ENCODE results near the gene ARHGAP26. TPM values are rescaled to one million over a fixed set of nuclear protein-coding genes. Genes with fewer than 3 reads are reported as not detected.
A peak's percentile ranks its signal among the peaks of the same experiment; 100 is the strongest.

ARHGAP26 gene
- total and polyA plus RNA-seq, 2 of the 4 experiments (the other 2 are of a cell fraction): 0.54 to 0.56 TPM

- H3K56ac ChIP-seq (ENCODE audit: extremely low read depth, insufficient read depth, low read length): no peak overlapping the region
- H2BK20ac ChIP-seq (ENCODE audit: low read depth, low read length): no peak overlapping the region
- H4K20me1 ChIP-seq (ENCODE audit: insufficient read depth, low read length): no peaks in the 10 kb centered on the region
- H4K91ac ChIP-seq (ENCODE audit: insufficient read depth, low read depth, low read length): no peak overlapping the region
- H3K27me3 ChIP-seq (ENCODE audit: control insufficient read depth, insufficient read depth, low read length): no peaks in the 10 kb centered on the region
- POLR2A ChIA-PET (ENCODE audit: unreplicated experiment): no interaction called here
- H3K9me3 ChIP-seq (ENCODE audit: control insufficient read depth, insufficient read depth, low read length): no peaks in the 10 kb centered on the region
- no CpG with 5 or more reads among the region's 3 CpGs for WGBS, 2 experiments (ENCODE audit: extremely low coverage in 2 of 2, insufficient read length in 1 of 2)
- no peak overlapping the region for H2AK9ac ChIP-seq (replicated peaks; ENCODE audit: low read depth, low read length, poor library complexity)
- no peak overlapping the region for H3K27ac ChIP-seq (ENCODE audit: insufficient read depth, low read length)
- no peaks in the 10 kb centered on the region for H3K36me3 ChIP-seq (ENCODE audit: control insufficient read depth, insufficient read depth, low read length)
- H3K23ac ChIP-seq (ENCODE audit: low read depth, low read length): no peak overlapping the region
- H3K18ac ChIP-seq (ENCODE audit: low read depth, low read length): no peak overlapping the region
- ATAC-seq (ENCODE audit: low read depth) (no peak), DNase-seq (no peak)
- no peaks in the 10 kb centered on the region for H3K79me1 ChIP-seq (ENCODE audit: low read depth in 1 of 2, low read length in 2 of 2)
- peaks cover 4% of the 10 kb centered on the region for H3K4me1 ChIP-seq (ENCODE audit: control insufficient read depth, insufficient read depth, low read length)
- no peak overlapping the region for H2BK5ac ChIP-seq (ENCODE audit: low read depth, low read length, poor library complexity, severe bottlenecking)
- H4K5ac ChIP-seq (ENCODE audit: low read depth, low read length): no peak overlapping the region
- CTCF ChIA-PET: interaction anchor here (1.0 kb wide), 1 partner anchor 11 kb away, joined by 3 read pairs; no protein-coding TSS in a partner anchor
- in situ Hi-C loops (cut with MboI; ENCODE audit: low sequenced_read_pairs): no loop called here
- H3K4me2 ChIP-seq (ENCODE audit: low read depth, low read length): no peak overlapping the region
- H2BK120ac ChIP-seq (ENCODE audit: low read depth, low read length): no peak overlapping the region
- intact Hi-C loops (cut with micrococcal nuclease): no loop called here
- no peak overlapping the region for H2AK5ac ChIP-seq (ENCODE audit: low read depth, low read length)
- peaks cover 5% of the 10 kb centered on the region for H3K9me1 ChIP-seq (ENCODE audit: insufficient read depth, low read length)
- 0 out of 3 replicates have a peak overlapping the region, but pooled peaks have one; percentile 63 for H2BK15ac ChIP-seq (ENCODE audit: low read depth, low read length)
- H3K14ac ChIP-seq (replicated peaks; ENCODE audit: low read depth, low read length): no peak overlapping the region
- BruUV-seq (replicated peaks): no TSS peak
- no peak overlapping the region for H3K9ac ChIP-seq (ENCODE audit: low read depth, low read length)
- TF ChIP-seq ELK1 (IDR thresholded peaks at IDR 0.05; ENCODE audit: borderline replicate concordance, low read depth, low read length) (no peak), RFX5 (IDR thresholded peaks at IDR 0.05; ENCODE audit: low read depth, low read length) (no peak), NFE2L2 (IDR thresholded peaks at IDR 0.05; ENCODE audit: low read depth, low read length) (no peak), SMC3 (IDR thresholded peaks at IDR 0.05; ENCODE audit: low read depth, low read length) (no peak), POLR2A (IDR thresholded peaks at IDR 0.05; ENCODE audit: low read depth, low read length) (no peak), CEBPB (IDR thresholded peaks at IDR 0.05; ENCODE audit: low read depth, low read length) (no peak), RCOR1 (IDR thresholded peaks at IDR 0.05; ENCODE audit: insufficient replicate concordance, low read length) (no peak), RAD21 (IDR thresholded peaks at IDR 0.05; ENCODE audit: low read length) (no peak), CHD1 (IDR thresholded peaks at IDR 0.05; ENCODE audit: low read depth, low read length) (no peak), MAZ (IDR thresholded peaks at IDR 0.05; ENCODE audit: borderline replicate concordance, low read depth, low read length) (no peak), BHLHE40 (IDR thresholded peaks at IDR 0.05; ENCODE audit: low read depth, low read length) (no peak), FOS (IDR thresholded peaks at IDR 0.05; ENCODE audit: low read depth, low read length) (no peak), MXI1 (IDR thresholded peaks at IDR 0.05; ENCODE audit: borderline replicate concordance, low read depth, low read length) (no peak), MAFK (IDR thresholded peaks at IDR 0.05; ENCODE audit: low read depth, low read length) (no peak)
- TF ChIP-seq, protein P1, sequence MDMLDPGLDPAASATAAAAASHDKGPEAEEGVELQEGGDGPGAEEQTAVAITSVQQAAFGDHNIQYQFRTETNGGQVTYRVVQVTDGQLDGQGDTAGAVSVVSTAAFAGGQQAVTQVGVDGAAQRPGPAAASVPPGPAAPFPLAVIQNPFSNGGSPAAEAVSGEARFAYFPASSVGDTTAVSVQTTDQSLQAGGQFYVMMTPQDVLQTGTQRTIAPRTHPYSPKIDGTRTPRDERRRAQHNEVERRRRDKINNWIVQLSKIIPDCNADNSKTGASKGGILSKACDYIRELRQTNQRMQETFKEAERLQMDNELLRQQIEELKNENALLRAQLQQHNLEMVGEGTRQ (IDR thresholded peaks at IDR 0.05; ENCODE audit: low read depth, low read length): no peak
- TF ChIP-seq, protein P2, sequence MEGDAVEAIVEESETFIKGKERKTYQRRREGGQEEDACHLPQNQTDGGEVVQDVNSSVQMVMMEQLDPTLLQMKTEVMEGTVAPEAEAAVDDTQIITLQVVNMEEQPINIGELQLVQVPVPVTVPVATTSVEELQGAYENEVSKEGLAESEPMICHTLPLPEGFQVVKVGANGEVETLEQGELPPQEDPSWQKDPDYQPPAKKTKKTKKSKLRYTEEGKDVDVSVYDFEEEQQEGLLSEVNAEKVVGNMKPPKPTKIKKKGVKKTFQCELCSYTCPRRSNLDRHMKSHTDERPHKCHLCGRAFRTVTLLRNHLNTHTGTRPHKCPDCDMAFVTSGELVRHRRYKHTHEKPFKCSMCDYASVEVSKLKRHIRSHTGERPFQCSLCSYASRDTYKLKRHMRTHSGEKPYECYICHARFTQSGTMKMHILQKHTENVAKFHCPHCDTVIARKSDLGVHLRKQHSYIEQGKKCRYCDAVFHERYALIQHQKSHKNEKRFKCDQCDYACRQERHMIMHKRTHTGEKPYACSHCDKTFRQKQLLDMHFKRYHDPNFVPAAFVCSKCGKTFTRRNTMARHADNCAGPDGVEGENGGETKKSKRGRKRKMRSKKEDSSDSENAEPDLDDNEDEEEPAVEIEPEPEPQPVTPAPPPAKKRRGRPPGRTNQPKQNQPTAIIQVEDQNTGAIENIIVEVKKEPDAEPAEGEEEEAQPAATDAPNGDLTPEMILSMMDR (conservative IDR thresholded peaks at IDR 0.05; ENCODE audit: low read depth, low read length): no peak
- no peak overlapping the region for H3K4ac ChIP-seq (ENCODE audit: low read depth, low read length)
- H2AFZ ChIP-seq (replicated peaks; ENCODE audit: low read length, poor library complexity): no peak overlapping the region
- no peak overlapping the region for H3K4me3 ChIP-seq (ENCODE audit: insufficient read depth, low read depth, low read length)
- dilution Hi-C loops (cut with HindIII; ENCODE audit: low sequenced_read_pairs, unreplicated experiment): no loop called here
- H4K8ac ChIP-seq (ENCODE audit: low read depth in 2 of 2, low read length in 2 of 2): no peak overlapping the region
Observed at GRCh38 chr5:143045062-143045461, 274.9 kb downstream of the ARHGAP26 start.
